Neutrophil (primary cell): ENCODE results near the gene CHST11.

Experiments used
- H3K27ac ChIP-seq: fragments of 200-600 bp; sonication (generic); 2 replicates; pipeline ENCODE4 v1.5.1; 2016; ENCODE audit warnings: mild to moderate bottlenecking, moderate library complexity
- H3K27me3 ChIP-seq: fragments of 200-600 bp; sonication (generic); 2 replicates; pipeline ENCODE4 v1.6.0; 2016; ENCODE audit warnings: mild to moderate bottlenecking
- H3K36me3 ChIP-seq: fragments of 200-600 bp; sonication (generic); 2 replicates; pipeline ENCODE4 v1.5.1; 2017
- H3K4me1 ChIP-seq, 2 experiments: fragments of 200-600 bp in 1 of 2; sonication (generic) in 1 of 2; 1 replicate in 1 of 2; 2 replicates in 1 of 2; pipeline versions ENCODE4 v1.5.1 to v1.6.1; 2013 to 2016; ENCODE audit warnings: low read depth in 1 of 2, low read length in 1 of 2, mild to moderate bottlenecking in 1 of 2, moderate library complexity in 1 of 2; ENCODE audit not compliant: control insufficient read depth in 1 of 2, insufficient read depth in 1 of 2
- H3K4me3 ChIP-seq, 2 experiments: fragments of 200-600 bp in 1 of 2; sonication (generic) in 1 of 2; 1 replicate in 1 of 2; 2 replicates in 1 of 2; pipeline ENCODE4 v1.5.1; 2013 to 2016; ENCODE audit warnings: low read depth in 1 of 2, low read length in 1 of 2, mild to moderate bottlenecking in 1 of 2, moderate library complexity in 1 of 2
- H3K9me3 ChIP-seq: fragments of 200-600 bp; sonication (generic); 2 replicates; pipeline ENCODE4 v1.5.1; 2016
- CTCF ChIP-seq: fragments of 200-600 bp; sonication (generic); IDR thresholded peaks from 2 replicates; pipeline ENCODE4 v1.5.1; 2016; ENCODE audit warnings: antibody characterized with exemption

The CHST11 gene

GRCh38 chr12:104551313-104551931, 94.7 kb downstream of the CHST11 start:
- no peak for TF ChIP-seq CTCF
- H3K27ac ChIP-seq, result peak overlapping the region; percentile 72
- H3K36me3 ChIP-seq, result no peaks in the 10 kb centered on the region
- no peaks in the 10 kb centered on the region for H3K9me3 ChIP-seq
- no peak overlapping the region for H3K4me3 ChIP-seq
- H3K27me3 ChIP-seq, result no peaks in the 10 kb centered on the region
- H3K4me1 ChIP-seq, result peaks cover 30 to 71% of the 10 kb centered on the region in 2 experiments

GRCh38 chr12:104553421-104553820, 96.7 kb downstream of the CHST11 start:
- Histone ChIP-seq H3K27ac (peak overlapping the region; percentile 62), H3K4me1 (peaks cover 19 to 54% of the 10 kb centered on the region in 2 experiments)

GRCh38 chr12:104555648-104556047, 98.9 kb downstream of the CHST11 start:
- TF ChIP-seq CTCF, result no peak
- Histone ChIP-seq H3K9me3 (no peaks in the 10 kb centered on the region), H3K4me1 (peaks cover 16 to 46% of the 10 kb centered on the region in 2 experiments), H3K27ac (peak overlapping the region; percentile 7), H3K4me3 (no peak overlapping the region), H3K27me3 (no peaks in the 10 kb centered on the region), H3K36me3 (no peaks in the 10 kb centered on the region)

More at GRCh38 chr12:104553421-104553820, 96.7 kb downstream of the CHST11 start:
- Histone ChIP-seq H3K4me3 (no peak overlapping the region), H3K36me3 (no peaks in the 10 kb centered on the region), H3K27me3 (no peaks in the 10 kb centered on the region), H3K9me3 (no peaks in the 10 kb centered on the region)
- no peak for TF ChIP-seq CTCF

- H3K36me3 ChIP-seq, result no peaks in the 10 kb centered on the region
- peaks cover 10 to 31% of the 10 kb centered on the region in 2 experiments for H3K4me1 ChIP-seq
- H3K27ac ChIP-seq, result peak overlapping the region; percentile 1
- H3K4me3 ChIP-seq, result no peak overlapping the region
- TF ChIP-seq CTCF, result no peak
- H3K27me3 ChIP-seq, result no peaks in the 10 kb centered on the region
- H3K9me3 ChIP-seq, result no peaks in the 10 kb centered on the region
These were observed 100.9 kb downstream of the CHST11 start for GRCh38 chr12:104557488-104558195.

GRCh38 chr12:104560881-104561280, 104.1 kb downstream of the CHST11 start:
- no peak for TF ChIP-seq CTCF
- H3K36me3 ChIP-seq, result no peaks in the 10 kb centered on the region
- no peaks in the 10 kb centered on the region for H3K27me3 ChIP-seq
- H3K27ac ChIP-seq, result peak overlapping the region; percentile 49
- no peaks in the 10 kb centered on the region for H3K9me3 ChIP-seq
- H3K4me3 ChIP-seq, result no peak overlapping the region
- H3K4me1 ChIP-seq, result peaks cover 5 to 6% of the 10 kb centered on the region in 2 experiments
